K562 (cell line): Measurements from ENCODE around the gene PBX2. TPM values are rescaled to one million over a fixed set of nuclear protein-coding genes. Genes with fewer than 3 reads are reported as not detected.

ENCODE experiments used
- BRD9 ChIP-seq: fragments of 450-650 bp; IDR thresholded peaks from 2 replicates; pipeline ENCODE4 v1.6.1; 2018; ENCODE audit warnings: low read depth; ENCODE audit not compliant: partially characterized antibody
- CCNT2 ChIP-seq: IDR thresholded peaks from 2 replicates; pipeline ENCODE4 v1.6.1; 2011; ENCODE audit warnings: borderline replicate concordance, low read depth, mild to moderate bottlenecking, moderate library complexity, mixed read lengths, low read length; ENCODE audit not compliant: insufficient read length; ENCODE audit errors: extremely low read depth
- ELF2 ChIP-seq: fragments of 250-450 bp; sonication (Bioruptor Pico); IDR thresholded peaks from 2 replicates; pipeline ENCODE4 v1.5.0; 2021; ENCODE audit warnings: mild to moderate bottlenecking
- ESRRB ChIP-seq: fragments of 250-450 bp; sonication (Bioruptor Pico); IDR thresholded peaks from 2 replicates; pipeline ENCODE4 v1.5.0; 2020; ENCODE audit warnings: mild to moderate bottlenecking, moderate library complexity, borderline replicate concordance
- FOXJ2 ChIP-seq: fragments of 200-800 bp; sonication (Bioruptor generic); IDR thresholded peaks from 2 replicates; pipeline ENCODE4 v1.6.1; 2016; ENCODE audit warnings: missing genetic modification characterization, missing compliant biosample characterization
- FOXP1 ChIP-seq: sonication (generic); formaldehyde crosslinking; IDR thresholded peaks from 2 replicates; pipeline ENCODE4 v1.8.0; 2022; ENCODE audit warnings: mild to moderate bottlenecking, missing genetic modification reagents
- GATA2 ChIP-seq: sonication (generic); formaldehyde crosslinking; IDR thresholded peaks from 2 replicates; pipeline ENCODE4 v1.4.0; 2020; ENCODE audit warnings: mild to moderate bottlenecking, missing genetic modification reagents
- HDAC8 ChIP-seq: fragments of 450-650 bp; IDR thresholded peaks from 2 replicates; pipeline ENCODE4 v1.6.1; 2016; ENCODE audit warnings: mild to moderate bottlenecking, missing genetic modification characterization, moderate library complexity, missing compliant biosample characterization
- HOXB6 ChIP-seq: fragments of 250-450 bp; sonication (Bioruptor Pico); IDR thresholded peaks from 2 replicates; pipeline ENCODE4 v1.5.1; 2022; ENCODE audit warnings: mild to moderate bottlenecking, borderline replicate concordance
- ILK ChIP-seq: fragments of 450-650 bp; IDR thresholded peaks from 2 replicates; pipeline ENCODE4 v1.6.1; 2016; ENCODE audit warnings: missing genetic modification characterization, low read depth, mild to moderate bottlenecking, missing compliant biosample characterization, moderate library complexity, borderline replicate concordance
- KDM1A ChIP-seq, 2 experiments: fragments of 450-650 bp; IDR thresholded peaks; 2 replicates each; pipeline ENCODE4 v1.6.1; 2016; ENCODE audit warnings: mild to moderate bottlenecking in 2 of 2
- NONO ChIP-seq, 2 experiments: fragments of 200-400 bp in 1 of 2; fragments of 450-650 bp in 1 of 2; formaldehyde crosslinking in 1 of 2; IDR thresholded peaks; 2 replicates each; pipeline ENCODE4 v1.6.1; 2017; ENCODE audit warnings: low read depth in 2 of 2, mild to moderate bottlenecking in 2 of 2, moderate library complexity in 2 of 2, low read length in 1 of 2
- NR1H2 ChIP-seq: sonication (generic); formaldehyde crosslinking; IDR thresholded peaks from 2 replicates; pipeline ENCODE4 v1.4.0; 2020; ENCODE audit warnings: mild to moderate bottlenecking, missing genetic modification reagents
- RAD21 ChIP-seq, 2 experiments: fragments of 250-450 bp in 1 of 2; fragments of 450-650 bp in 1 of 2; sonication (Bioruptor Pico) in 1 of 2; formaldehyde crosslinking in 1 of 2; IDR thresholded peaks in 1 of 2; conservative IDR thresholded peaks in 1 of 2; 2 replicates each; pipeline versions ENCODE4 v1.4.0 to v1.8.0; 2020 to 2022; ENCODE audit warnings: mild to moderate bottlenecking in 2 of 2, moderate library complexity in 1 of 2
- RBFOX2 ChIP-seq: fragments of 200-400 bp; formaldehyde crosslinking; IDR thresholded peaks from 2 replicates; pipeline ENCODE4 v1.6.1; 2017; ENCODE audit warnings: low read depth, mild to moderate bottlenecking, low read length, moderate library complexity
- RBM22 ChIP-seq: fragments of 200-400 bp; formaldehyde crosslinking; IDR thresholded peaks from 2 replicates; pipeline ENCODE4 v1.6.1; 2018; ENCODE audit warnings: low read length, low read depth; ENCODE audit not compliant: poor library complexity, severe bottlenecking
- RNF2 ChIP-seq: sonication (generic); IDR thresholded peaks from 2 replicates; pipeline ENCODE4 v1.6.1; 2016
- SUPT5H ChIP-seq: fragments of 450-650 bp; IDR thresholded peaks from 2 replicates; pipeline ENCODE4 v1.6.1; 2016
- TAF15 ChIP-seq: fragments of 200-400 bp; formaldehyde crosslinking; IDR thresholded peaks from 2 replicates; pipeline ENCODE4 v1.6.1; 2017; ENCODE audit warnings: mild to moderate bottlenecking, low read depth, low read length, moderate library complexity
- THRB ChIP-seq: fragments of 450-650 bp; formaldehyde crosslinking; conservative IDR thresholded peaks from 2 replicates; pipeline ENCODE4 v1.4.0; 2022; ENCODE audit warnings: mild to moderate bottlenecking, missing genetic modification characterization
- TOE1 ChIP-seq, 2 experiments: fragments of 450-650 bp in 1 of 2; sonication (generic) in 1 of 2; formaldehyde crosslinking in 1 of 2; IDR thresholded peaks; 2 replicates each; pipeline versions ENCODE4 v1.7.1 to v1.8.0; 2016 to 2022; ENCODE audit warnings: borderline replicate concordance in 2 of 2, mild to moderate bottlenecking in 2 of 2, antibody characterized with exemption in 1 of 2, inconsistent platforms in 1 of 2, low read depth in 1 of 2, missing genetic modification reagents in 1 of 2, moderate library complexity in 1 of 2
- TSC22D4 ChIP-seq: fragments of 450-650 bp; IDR thresholded peaks from 2 replicates; pipeline ENCODE4 v1.6.1; 2016; ENCODE audit warnings: missing genetic modification characterization, missing biosample characterization, control low read depth
- ZBTB5 ChIP-seq: fragments of 450-650 bp; IDR thresholded peaks from 2 replicates; pipeline ENCODE4 v1.6.1; 2017; ENCODE audit warnings: antibody characterized with exemption
- ZBTB7A ChIP-seq: IDR thresholded peaks from 2 replicates; pipeline ENCODE4 v1.6.1; 2011; ENCODE audit warnings: low read depth, mild to moderate bottlenecking, low read length, moderate library complexity, borderline replicate concordance; ENCODE audit not compliant: control insufficient read depth
- ZNF551 ChIP-seq: fragments of 250-450 bp; sonication (Bioruptor Pico); IDR thresholded peaks from 2 replicates; pipeline ENCODE4 v1.5.0; 2021; ENCODE audit warnings: mild to moderate bottlenecking, moderate library complexity
- ZNF561 ChIP-seq: fragments of 450-650 bp; formaldehyde crosslinking; conservative IDR thresholded peaks from 2 replicates; pipeline ENCODE4 v1.4.0; 2020; ENCODE audit warnings: mild to moderate bottlenecking, moderate library complexity
- polyA plus RNA-seq, 8 experiments: library from polyadenylated mRNA; depleted of rRNA in 4 of 8; stranded (reverse) in 5 of 8; unstranded in 3 of 8; fragments of >200 nt; fragmentation: Nextera tagmentation in 2 of 8; fragmentation: Illumina TruSeq in 1 of 8; extraction: Ambion mirVana in 2 of 8; extraction: Trizol in 1 of 8; gene quantifications; 2 replicates each; pipeline versions ENCODE4 v1.2.1 to v1.2.3, GENCODE V29; 2011 to 2014; ENCODE audit warnings: inconsistent platforms in 1 of 8, missing spikeins in 1 of 8
- total RNA-seq, 7 experiments: library from RNA; depleted of rRNA in 6 of 7; stranded (reverse); fragments of >200 nt in 6 of 7; fragmentation: Illumina TruSeq in 2 of 7; extraction: Trizol in 2 of 7; gene quantifications; 2 replicates each; pipeline versions ENCODE4 v1.2.1 to v1.2.3, GENCODE V29; 2011 to 2021; ENCODE audit warnings: low replicate concordance in 1 of 7

The PBX2 gene
- total and polyA plus RNA-seq, 9 of the 15 experiments (the other 6 are each of a cell fraction or from before 2014, with no cell fraction given), result 1.9 to 134 (median 62.5) TPM

- TF ChIP-seq TSC22D4 (tag) (no peak), TOE1 (IDR thresholded peaks at IDR 0.05; ENCODE audit: borderline replicate concordance) (no peak; the same call in 1 of the 2 replicates), TOE1 (CRISPR knock-in tag; IDR thresholded peaks at IDR 0.05; ENCODE audit: borderline replicate concordance, low read depth) (no peak), RBM22 (no peak), FOXJ2 (tag) (no peak), ZBTB7A (peak; percentile 93), THRB (no peak), FOXP1 (CRISPR knock-in tag) (peak; percentile 97), RBFOX2 (peak; percentile 83), RNF2 (0 out of 2 replicates have a peak, but pooled peaks have one; percentile 25), RAD21 (CRISPR knock-in tag; conservative IDR thresholded peaks at IDR 0.05 in 1 of 2, IDR thresholded peaks at IDR 0.05 in 1 of 2) (peak; percentile 90 to 93), SUPT5H (peak; percentile 27; the same call in 1 of the 2 replicates), BRD9 (peak; percentile 75), ESRRB (CRISPR knock-in tag) (no peak), TAF15 (no peak), ZNF561 (CRISPR knock-in tag) (no peak), ZNF551 (CRISPR knock-in tag) (no peak), GATA2 (CRISPR knock-in tag) (no peak), HDAC8 (no peak), HOXB6 (CRISPR knock-in tag) (no peak), NONO (IDR thresholded peaks at IDR 0.05; ENCODE audit: low read depth in 2 of 2, low read length in 1 of 2) (peak in 1 of 2 experiments; percentile 89; a peak in 2 of 4 replicates), KDM1A (IDR thresholded peaks at IDR 0.05) (peak in 1 of 2 experiments; percentile 50; a peak in 1 of 4 replicates), ELF2 (CRISPR knock-in tag) (peak; percentile 72), ZBTB5 (no peak), ILK (no peak), CCNT2 (peak; percentile 49), NR1H2 (0 out of 2 replicates have a peak, but pooled peaks have one; percentile 76)
Observed at GRCh38 chr6:32154514-32155161, 35.4 kb downstream of the PBX2 start (continued).
